ENCODE data around the gene LAMC2.
"Not testable (repeated sequence)": the region's sequence is repeated elsewhere in the genome, so short reads cannot be mapped to it uniquely, and the experiment has no call there.

Gene LAMC2

GRCh38 chr1:183150032-183150431 is 36.0 kb upstream of the LAMC2 start:
- not testable (repeated sequence) for H3K27ac ChIP-seq (ENCODE audit: low read depth, low read length); H3K4me3 ChIP-seq (ENCODE audit: low read length); H3K9ac ChIP-seq (ENCODE audit: low read depth, low read length); H3K9me3 ChIP-seq (ENCODE audit: insufficient read depth, low read depth, low read length); H3K36me3 ChIP-seq (ENCODE audit: insufficient read depth, low read length); H3K4me1 ChIP-seq (ENCODE audit: insufficient read depth, low read length); H3K27me3 ChIP-seq (ENCODE audit: insufficient read depth, low read length)
- WGBS, result 89% methylated on average over 1 of the region's 1 CpG

- H3K27ac ChIP-seq (ENCODE audit: low read depth, low read length), result no peak overlapping the region
- H3K36me3 ChIP-seq (ENCODE audit: insufficient read depth, low read length), result no peaks in the 10 kb centered on the region
- H3K27me3 ChIP-seq (ENCODE audit: insufficient read depth, low read length), result no peaks in the 10 kb centered on the region
- H3K9ac ChIP-seq (ENCODE audit: low read depth, low read length), result no peak overlapping the region
- no peak overlapping the region for H3K4me3 ChIP-seq (ENCODE audit: low read length)
- H3K9me3 ChIP-seq (ENCODE audit: insufficient read depth, low read depth, low read length), result no peaks in the 10 kb centered on the region
- no peaks in the 10 kb centered on the region for H3K4me1 ChIP-seq (ENCODE audit: insufficient read depth, low read length)
Observed at GRCh38 chr1:183150445-183150844, 35.6 kb upstream of the LAMC2 start.

GRCh38 chr1:183152180-183152579 is 33.9 kb upstream of the LAMC2 start:
- no peaks in the 10 kb centered on the region for H3K36me3 ChIP-seq (ENCODE audit: insufficient read depth, low read length)
- H3K27ac ChIP-seq (ENCODE audit: low read depth, low read length), result no peak overlapping the region
- WGBS, result 93% methylated on average over 7 of the region's 7 CpGs
- H3K9me3 ChIP-seq (ENCODE audit: insufficient read depth, low read depth, low read length), result no peaks in the 10 kb centered on the region
- no peak overlapping the region for H3K9ac ChIP-seq (ENCODE audit: low read depth, low read length)
- no peaks in the 10 kb centered on the region for H3K4me1 ChIP-seq (ENCODE audit: insufficient read depth, low read length)
- H3K27me3 ChIP-seq (ENCODE audit: insufficient read depth, low read length), result no peaks in the 10 kb centered on the region
- H3K4me3 ChIP-seq (ENCODE audit: low read length), result no peak overlapping the region

GRCh38 chr1:183155939-183156338 is 30.1 kb upstream of the LAMC2 start:
- H3K4me3 ChIP-seq (ENCODE audit: low read length), result no peak overlapping the region
- no peak overlapping the region for H3K9ac ChIP-seq (ENCODE audit: low read depth, low read length)
- no peaks in the 10 kb centered on the region for H3K36me3 ChIP-seq (ENCODE audit: insufficient read depth, low read length)
- H3K4me1 ChIP-seq (ENCODE audit: insufficient read depth, low read length), result no peaks in the 10 kb centered on the region
- WGBS, result 100% methylated on average over 1 of the region's 2 CpGs
- H3K27ac ChIP-seq (ENCODE audit: low read depth, low read length), result no peak overlapping the region
- H3K9me3 ChIP-seq (ENCODE audit: insufficient read depth, low read depth, low read length), result no peaks in the 10 kb centered on the region
- no peaks in the 10 kb centered on the region for H3K27me3 ChIP-seq (ENCODE audit: insufficient read depth, low read length)

- H3K9ac ChIP-seq (ENCODE audit: low read depth, low read length), result no peak overlapping the region
- 93% methylated on average over 9 of the region's 9 CpGs for WGBS
- no peaks in the 10 kb centered on the region for H3K27me3 ChIP-seq (ENCODE audit: insufficient read depth, low read length)
- no peaks in the 10 kb centered on the region for H3K9me3 ChIP-seq (ENCODE audit: insufficient read depth, low read depth, low read length)
- H3K36me3 ChIP-seq (ENCODE audit: insufficient read depth, low read length), result no peaks in the 10 kb centered on the region
- peaks cover 12% of the 10 kb centered on the region for H3K4me1 ChIP-seq (ENCODE audit: insufficient read depth, low read length)
- no peak overlapping the region for H3K27ac ChIP-seq (ENCODE audit: low read depth, low read length)
- H3K4me3 ChIP-seq (ENCODE audit: low read length), result no peak overlapping the region
Observed at GRCh38 chr1:183159960-183160359, 26.1 kb upstream of the LAMC2 start.

GRCh38 chr1:183161391-183161790 is 24.7 kb upstream of the LAMC2 start:
- Histone ChIP-seq H3K27ac (ENCODE audit: low read depth, low read length) (no peak overlapping the region), H3K4me3 (ENCODE audit: low read length) (no peak overlapping the region), H3K4me1 (ENCODE audit: insufficient read depth, low read length) (peaks cover 21% of the 10 kb centered on the region), H3K36me3 (ENCODE audit: insufficient read depth, low read length) (no peaks in the 10 kb centered on the region), H3K27me3 (ENCODE audit: insufficient read depth, low read length) (no peaks in the 10 kb centered on the region), H3K9me3 (ENCODE audit: insufficient read depth, low read depth, low read length) (no peaks in the 10 kb centered on the region), H3K9ac (ENCODE audit: low read depth, low read length) (no peak overlapping the region)
- WGBS, result 86% methylated on average over 3 of the region's 3 CpGs

GRCh38 chr1:183163316-183163715 is 22.7 kb upstream of the LAMC2 start:
- Histone ChIP-seq H3K27ac (ENCODE audit: low read depth, low read length) (no peak overlapping the region), H3K4me1 (ENCODE audit: insufficient read depth, low read length) (peaks cover 25% of the 10 kb centered on the region), H3K9ac (ENCODE audit: low read depth, low read length) (no peak overlapping the region), H3K9me3 (ENCODE audit: insufficient read depth, low read depth, low read length) (no peaks in the 10 kb centered on the region), H3K4me3 (ENCODE audit: low read length) (no peak overlapping the region), H3K36me3 (ENCODE audit: insufficient read depth, low read length) (no peaks in the 10 kb centered on the region), H3K27me3 (ENCODE audit: insufficient read depth, low read length) (no peaks in the 10 kb centered on the region)
- WGBS, result 91% methylated on average over 3 of the region's 3 CpGs

GRCh38 chr1:183164340-183164739 is 21.7 kb upstream of the LAMC2 start:
- peak overlapping the region; percentile 16; the same call in 1 of the 2 replicates for H3K9ac ChIP-seq (ENCODE audit: low read depth, low read length)
- H3K4me1 ChIP-seq (ENCODE audit: insufficient read depth, low read length), result peaks cover 25% of the 10 kb centered on the region
- no peaks in the 10 kb centered on the region for H3K9me3 ChIP-seq (ENCODE audit: insufficient read depth, low read depth, low read length)
- WGBS, result 32% methylated on average over 1 of the region's 1 CpG
- H3K27me3 ChIP-seq (ENCODE audit: insufficient read depth, low read length), result no peaks in the 10 kb centered on the region
- no peak overlapping the region for H3K4me3 ChIP-seq (ENCODE audit: low read length)
- peak overlapping the region; percentile 50; the same call in 1 of the 2 replicates for H3K27ac ChIP-seq (ENCODE audit: low read depth, low read length)
- H3K36me3 ChIP-seq (ENCODE audit: insufficient read depth, low read length), result no peaks in the 10 kb centered on the region

GRCh38 chr1:183164963-183165362 is 21.1 kb upstream of the LAMC2 start:
- Histone ChIP-seq H3K4me1 (ENCODE audit: insufficient read depth, low read length) (peaks cover 25% of the 10 kb centered on the region), H3K9me3 (ENCODE audit: insufficient read depth, low read depth, low read length) (no peaks in the 10 kb centered on the region), H3K9ac (ENCODE audit: low read depth, low read length) (no peak overlapping the region; the same call in 1 of the 2 replicates), H3K27me3 (ENCODE audit: insufficient read depth, low read length) (no peaks in the 10 kb centered on the region), H3K4me3 (ENCODE audit: low read length) (no peak overlapping the region), H3K27ac (ENCODE audit: low read depth, low read length) (no peak overlapping the region; the same call in 1 of the 2 replicates), H3K36me3 (ENCODE audit: insufficient read depth, low read length) (no peaks in the 10 kb centered on the region)
- WGBS, result 96% methylated on average over 4 of the region's 4 CpGs

GRCh38 chr1:183165456-183165855 is 20.6 kb upstream of the LAMC2 start:
- Histone ChIP-seq H3K36me3 (ENCODE audit: insufficient read depth, low read length) (no peaks in the 10 kb centered on the region), H3K27me3 (ENCODE audit: insufficient read depth, low read length) (no peaks in the 10 kb centered on the region), H3K9ac (ENCODE audit: low read depth, low read length) (no peak overlapping the region; the same call in 1 of the 2 replicates), H3K4me1 (ENCODE audit: insufficient read depth, low read length) (peaks cover 25% of the 10 kb centered on the region), H3K4me3 (ENCODE audit: low read length) (no peak overlapping the region), H3K9me3 (ENCODE audit: insufficient read depth, low read depth, low read length) (no peaks in the 10 kb centered on the region), H3K27ac (ENCODE audit: low read depth, low read length) (no peak overlapping the region; the same call in 1 of the 2 replicates)
- WGBS, result 84% methylated on average over 2 of the region's 2 CpGs

GRCh38 chr1:183166454-183166853 is 19.6 kb upstream of the LAMC2 start:
- WGBS, result 94% methylated on average over 2 of the region's 2 CpGs
- H3K4me3 ChIP-seq (ENCODE audit: low read length), result no peak overlapping the region
- no peak overlapping the region for H3K9ac ChIP-seq (ENCODE audit: low read depth, low read length)
- H3K36me3 ChIP-seq (ENCODE audit: insufficient read depth, low read length), result no peaks in the 10 kb centered on the region
- no peaks in the 10 kb centered on the region for H3K9me3 ChIP-seq (ENCODE audit: insufficient read depth, low read depth, low read length)
- H3K4me1 ChIP-seq (ENCODE audit: insufficient read depth, low read length), result peaks cover 25% of the 10 kb centered on the region
- no peak overlapping the region for H3K27ac ChIP-seq (ENCODE audit: low read depth, low read length)
- no peaks in the 10 kb centered on the region for H3K27me3 ChIP-seq (ENCODE audit: insufficient read depth, low read length)

- Histone ChIP-seq H3K9me3 (ENCODE audit: insufficient read depth, low read depth, low read length) (no peaks in the 10 kb centered on the region), H3K27ac (ENCODE audit: low read depth, low read length) (no peak overlapping the region), H3K9ac (ENCODE audit: low read depth, low read length) (no peak overlapping the region), H3K36me3 (ENCODE audit: insufficient read depth, low read length) (no peaks in the 10 kb centered on the region), H3K4me3 (ENCODE audit: low read length) (no peak overlapping the region), H3K4me1 (ENCODE audit: insufficient read depth, low read length) (peaks cover 25% of the 10 kb centered on the region), H3K27me3 (ENCODE audit: insufficient read depth, low read length) (no peaks in the 10 kb centered on the region)
- whole genome bisulfite sequencing, result 88% methylated on average over 1 of the region's 1 CpG
Observed at GRCh38 chr1:183167676-183168075, 18.4 kb upstream of the LAMC2 start.

All from HUES64 (cell line).